KG1 (cell line): ENCODE measurements around the gene CALB2.
"Not testable (repeated sequence)": the region's sequence is repeated elsewhere in the genome, so short reads cannot be mapped to it uniquely, and the experiment has no call there.

ENCODE experiments used
- DNase-seq: peaks from one replicate; lab custom pipeline; 2025; lab: John Stamatoyannopoulos, UW

CALB2 gene

GRCh38 chr16:71352963-71353460 lies 5.5 kb upstream of the CALB2 start:
- DNase-seq = no peak

- no peak for DNase-seq
Observed at GRCh38 chr16:71353736-71354135, 4.8 kb upstream of the CALB2 start.

DNA sequence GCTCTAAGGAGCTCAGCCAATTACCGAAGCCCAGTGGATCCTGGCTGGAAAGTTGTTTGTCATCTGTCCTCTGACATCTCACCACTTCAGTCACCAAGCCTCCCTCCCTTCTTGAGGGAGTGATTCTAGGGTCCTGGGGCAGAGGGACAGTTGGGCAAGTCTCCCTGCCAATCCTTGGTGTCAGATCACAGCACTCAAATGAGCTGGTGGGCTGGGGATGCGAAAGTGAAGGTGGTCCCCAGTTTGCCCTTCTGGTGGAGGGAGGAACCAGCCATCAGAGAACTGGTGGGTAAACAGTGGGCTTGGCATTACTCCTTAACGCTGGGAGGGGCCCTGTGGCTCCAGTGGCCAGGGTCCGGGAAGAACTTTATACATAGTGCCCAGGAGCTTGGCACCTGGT lies 4.4 kb upstream of the CALB2 start:
- DNase-seq = no peak

DNA sequence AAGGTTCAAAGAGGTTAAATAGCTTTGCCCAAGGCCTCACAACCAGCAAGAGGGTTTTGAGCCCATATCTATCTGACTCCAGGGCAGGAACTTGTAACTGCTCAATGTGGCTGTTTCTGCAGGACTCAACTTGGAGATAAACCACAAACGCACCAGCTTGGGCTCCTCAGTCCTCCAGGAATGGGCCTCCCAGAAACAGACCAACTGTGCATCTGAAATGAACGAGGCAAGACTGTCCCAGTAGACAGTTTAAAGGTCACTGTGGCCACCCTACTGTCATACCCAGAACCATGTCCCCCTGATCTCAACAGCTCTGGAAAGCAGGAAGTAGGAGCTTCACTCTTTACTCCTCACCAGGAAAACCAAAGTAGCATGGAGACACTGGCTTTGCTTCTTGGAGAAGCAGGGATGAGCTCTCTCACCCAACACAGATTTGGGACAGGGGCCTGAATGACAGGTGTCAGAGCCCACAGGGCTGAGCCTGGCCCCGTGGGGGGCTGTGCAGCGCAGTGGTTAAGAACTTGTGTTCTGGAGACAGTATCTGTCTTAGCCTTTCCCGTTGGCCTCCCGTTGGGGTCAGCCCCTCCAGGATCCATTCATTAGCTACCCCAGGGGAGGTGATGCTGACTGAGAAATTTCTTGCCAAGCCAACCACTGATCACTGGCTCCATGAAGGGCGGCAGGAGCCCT lies 2.3 kb upstream of the CALB2 start:
- no peak for DNase-seq

GRCh38 chr16:71356936-71357335 lies 1.6 kb upstream of the CALB2 start:
- DNase-seq = not testable (repeated sequence)

- no peak for DNase-seq
Observed at GRCh38 chr16:71357681-71358080, 842 bp upstream of the CALB2 start.

- DNase-seq = no peak
Observed at GRCh38 chr16:71359431-71359830, 908 bp downstream of the CALB2 start.

- no peak for DNase-seq
Observed at GRCh38 chr16:71360378-71360777, 1.9 kb downstream of the CALB2 start.

GRCh38 chr16:71364133-71364681 lies 5.7 kb downstream of the CALB2 start:
- no peak for DNase-seq

GRCh38 chr16:71365021-71365420 lies 6.5 kb downstream of the CALB2 start:
- DNase-seq = no peak

DNA sequence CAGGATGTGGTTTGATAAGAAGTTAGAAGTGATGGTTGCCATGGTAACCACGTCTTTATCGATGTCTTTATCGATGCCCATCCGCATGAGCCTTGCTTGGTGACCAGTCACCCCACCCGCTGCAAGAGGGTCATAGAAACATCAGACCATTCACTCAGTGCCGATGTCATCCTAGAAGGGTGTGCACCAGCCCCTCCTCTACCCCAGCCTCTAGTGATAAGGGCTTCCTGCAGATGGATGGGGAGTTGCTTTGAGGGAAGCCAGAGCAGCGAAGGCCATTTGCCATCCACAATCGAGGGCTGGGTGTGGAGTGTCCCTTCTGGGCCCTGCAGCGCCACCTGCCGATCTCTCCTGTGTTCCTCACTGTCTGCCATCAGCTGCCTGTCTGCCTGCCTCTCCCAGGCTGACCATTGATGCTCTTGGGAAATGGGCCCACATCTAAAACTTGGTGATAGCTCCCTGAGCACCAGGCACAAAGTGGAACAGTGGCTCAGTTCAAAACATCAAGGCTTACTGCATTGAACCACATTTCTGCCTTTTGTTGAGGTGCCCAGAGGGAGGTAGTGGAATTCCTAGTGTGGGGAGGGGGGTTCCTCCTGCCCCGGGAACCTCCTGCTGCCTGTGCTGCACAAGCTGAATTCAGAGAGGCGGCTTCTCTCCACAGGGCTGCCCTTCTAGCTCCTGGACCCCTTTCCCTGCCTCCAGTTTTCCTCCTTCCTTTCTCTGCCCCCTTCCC lies 8.9 kb downstream of the CALB2 start:
- peak; percentile 1 for DNase-seq

DNA sequence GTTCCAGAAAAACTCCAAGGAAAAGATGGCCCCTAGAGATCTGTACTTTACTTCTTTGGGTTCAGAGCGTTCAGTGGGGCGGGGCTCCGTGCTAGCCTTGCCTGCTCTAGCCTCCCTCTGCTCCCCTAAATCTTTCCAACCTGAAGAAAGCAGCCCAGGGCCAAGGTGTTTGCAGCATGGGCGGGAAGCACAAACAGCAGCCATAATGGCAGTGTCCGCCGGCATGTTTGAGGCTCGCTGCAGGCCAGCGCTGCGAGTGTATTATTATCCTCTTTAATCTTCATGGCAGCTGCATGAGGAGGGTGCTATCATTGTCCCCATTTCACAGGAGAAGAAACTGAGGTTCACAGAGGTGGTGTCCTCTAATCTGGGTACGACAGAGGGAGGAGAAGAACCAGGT lies 10.4 kb downstream of the CALB2 start:
- DNase-seq = no peak

DNA sequence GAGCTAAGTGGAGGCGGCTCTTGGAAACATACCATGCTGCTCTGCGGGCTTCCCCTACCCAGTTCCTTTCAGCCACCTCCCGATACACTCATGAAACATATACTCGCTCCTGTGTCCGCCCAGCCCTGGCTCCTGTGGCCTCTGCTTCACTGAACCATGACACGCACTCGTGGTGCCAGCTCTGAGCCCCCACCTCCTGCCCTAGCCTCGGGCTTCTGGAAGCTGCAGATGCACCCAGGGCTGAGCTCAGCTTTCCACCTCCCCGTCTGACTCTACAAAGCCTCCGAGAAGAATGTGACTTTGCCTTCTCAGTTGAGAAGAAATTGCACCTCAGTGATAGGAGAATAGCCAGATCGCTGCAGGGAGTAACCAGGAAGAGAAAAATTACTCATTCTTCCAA lies 11.0 kb downstream of the CALB2 start:
- DNase-seq = no peak

DNA sequence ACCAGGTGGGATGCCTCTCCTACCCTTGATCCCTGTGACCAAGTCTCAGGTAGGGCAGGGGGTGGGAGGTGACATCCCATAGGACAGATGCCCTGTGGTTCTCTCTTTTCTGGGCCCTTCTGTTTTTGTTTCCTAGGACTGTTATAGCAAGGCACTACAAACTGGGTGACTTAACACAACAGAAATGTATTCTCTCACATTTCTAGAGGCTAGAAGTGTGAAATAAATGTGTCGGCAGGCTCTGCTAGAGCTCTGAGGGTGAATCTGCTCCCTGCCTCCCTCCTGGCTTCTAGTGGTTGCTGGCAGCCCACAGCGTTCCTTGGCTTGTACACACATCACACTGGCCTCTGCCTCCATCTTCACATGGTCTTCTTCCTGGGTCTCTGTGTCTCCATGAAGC lies 12.7 kb downstream of the CALB2 start:
- DNase-seq = no peak

DNA sequence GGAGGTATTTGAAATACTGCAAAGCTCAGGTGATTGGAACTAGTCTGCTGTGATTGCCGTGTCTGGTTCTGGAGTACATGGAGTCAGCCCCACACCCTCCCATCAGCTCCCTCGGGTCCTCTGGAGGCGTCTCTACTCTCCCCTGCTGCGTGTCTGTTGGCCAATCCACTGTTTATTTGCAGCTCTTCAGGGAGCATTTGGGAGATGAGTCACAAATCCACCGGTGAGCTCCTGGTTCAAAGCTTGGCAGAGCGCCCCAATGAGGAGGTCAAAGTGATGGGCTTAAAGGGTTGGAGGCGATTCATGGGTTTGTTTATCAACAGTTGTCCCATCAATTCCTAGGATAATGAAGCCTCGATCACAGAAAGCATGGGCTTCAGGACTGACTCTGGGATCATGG lies 14.6 kb downstream of the CALB2 start:
- DNase-seq = no peak

DNA sequence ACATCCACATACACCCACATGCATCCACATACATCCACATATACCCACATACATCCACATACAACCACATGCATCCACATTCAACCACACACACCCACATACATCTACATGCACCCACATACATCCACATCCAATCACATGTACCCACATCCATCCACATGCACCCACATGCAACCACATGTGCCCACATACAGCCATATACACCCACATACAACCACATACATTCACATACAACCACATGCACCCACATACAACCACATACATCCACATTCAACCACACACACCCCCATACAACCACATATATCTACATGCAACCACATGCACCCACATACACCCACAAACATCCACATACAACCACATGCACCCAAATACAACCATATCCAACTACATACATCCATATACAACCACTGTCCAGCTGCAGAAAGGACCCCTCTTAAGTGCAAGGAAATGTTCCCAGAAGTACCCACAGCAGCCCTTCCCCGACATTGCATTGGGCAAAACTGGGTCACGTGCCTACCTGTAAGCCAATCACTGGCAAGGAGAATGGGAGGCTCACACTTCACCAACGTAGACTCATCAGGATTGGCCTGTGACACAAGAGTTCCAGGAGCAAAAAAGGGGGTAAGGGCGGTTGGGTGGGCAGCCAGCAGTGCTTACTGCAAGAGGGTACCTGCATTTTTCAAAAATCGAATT lies 18.1 kb downstream of the CALB2 start:
- no peak for DNase-seq

GRCh38 chr16:71379711-71380110 lies 21.2 kb downstream of the CALB2 start:
- no peak for DNase-seq

DNA sequence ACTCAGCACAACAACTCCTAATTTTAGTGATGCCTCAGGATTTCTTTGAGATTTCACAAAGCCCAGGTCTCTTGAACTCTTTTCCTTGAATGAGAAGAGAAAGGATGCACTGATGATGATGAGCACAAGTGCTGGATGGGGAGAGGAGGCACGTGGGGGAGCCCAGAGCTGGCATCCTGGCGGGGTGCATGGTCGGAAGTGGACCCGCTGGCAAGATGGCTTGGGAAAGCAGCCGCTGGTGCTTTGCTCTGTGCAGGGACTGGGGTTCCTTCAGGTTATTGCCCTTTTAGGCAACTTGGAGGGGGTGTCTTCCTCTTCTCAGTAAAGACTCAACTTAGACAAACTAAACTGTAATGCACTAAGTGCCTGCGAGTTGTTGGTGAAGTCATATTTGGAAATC lies 22.3 kb downstream of the CALB2 start:
- DNase-seq = no peak

GRCh38 chr16:71383054-71383773 lies 24.7 kb downstream of the CALB2 start:
- no peak for DNase-seq

DNA sequence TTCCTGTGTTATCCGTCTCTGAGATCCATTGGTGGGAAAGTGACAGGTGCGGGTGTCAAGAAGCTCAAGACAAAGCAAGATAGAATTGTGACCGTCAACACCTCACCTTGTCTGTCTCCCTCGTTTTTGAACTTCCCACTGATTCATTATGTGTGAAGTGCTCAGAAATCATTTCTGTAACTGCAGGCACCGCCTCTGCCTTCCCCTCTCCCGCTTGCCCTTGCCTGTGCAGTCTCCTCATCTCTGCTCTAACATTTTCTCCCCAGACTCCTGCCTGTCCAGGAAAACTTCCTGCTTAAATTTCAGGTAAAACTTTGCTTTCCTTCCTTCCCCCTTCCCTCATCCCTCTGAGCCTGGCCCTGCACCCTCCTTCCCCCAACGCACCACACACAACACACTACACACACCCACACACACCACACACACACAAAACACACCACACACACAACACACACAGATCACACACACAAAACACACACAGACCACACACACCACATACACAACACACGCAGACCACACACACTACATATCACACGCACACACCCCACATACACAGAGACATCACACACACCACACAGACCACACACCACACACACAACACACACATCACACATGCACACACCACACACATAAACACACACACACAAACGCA lies 25.7 kb downstream of the CALB2 start:
- no peak for DNase-seq

GRCh38 chr16:71387045-71387871 lies 28.7 kb downstream of the CALB2 start:
- no peak for DNase-seq
